CD4-positive, alpha-beta memory T cell (primary cell): Measurements from ENCODE around the gene EIPR1. TPM values are rescaled to one million over a fixed set of nuclear protein-coding genes. Genes with fewer than 3 reads are reported as not detected.

Experiments
- CTCF ChIA-PET: fragments of 350-600 bp; sonication (Branson Sonifier 250); formaldehyde crosslinking; loops from one replicate; lab custom pipeline; 2021; ENCODE audit warnings: inconsistent platforms; ENCODE audit not compliant: partially characterized antibody; lab: Charles Lee
- POLR2A ChIA-PET: fragments of 350-600 bp; sonication (Branson Sonifier 250); formaldehyde crosslinking; loops from one replicate; lab custom pipeline; 2021; ENCODE audit not compliant: partially characterized antibody; lab: Charles Lee
- DNase-seq, 5 donors: peaks; one replicate each; pipeline versions ENCODE4 v3.0.0 to v3.0.0-alpha.2; 2020 to 2022; ENCODE audit warnings: mixed read lengths in 1 of 5
- H3K27ac ChIP-seq: one replicate; pipeline ENCODE4 v1.7.0; 2013; ENCODE audit warnings: low read depth, low read length
- H3K27me3 ChIP-seq: 2 replicates; pipeline ENCODE4 v1.7.0; 2013; ENCODE audit warnings: mild to moderate bottlenecking, low read length, moderate library complexity; ENCODE audit not compliant: insufficient read depth
- H3K36me3 ChIP-seq: 2 replicates; pipeline ENCODE4 v1.7.0; 2013; ENCODE audit warnings: mild to moderate bottlenecking, low read length, moderate library complexity; ENCODE audit not compliant: insufficient read depth
- H3K4me1 ChIP-seq: 2 replicates; pipeline ENCODE4 v1.7.0; 2013; ENCODE audit warnings: mild to moderate bottlenecking, low read length, moderate library complexity; ENCODE audit not compliant: insufficient read depth
- H3K4me3 ChIP-seq, 2 donors: one replicate each; pipeline ENCODE4 v1.7.0; 2013; ENCODE audit warnings: low read length in 2 of 2, mild to moderate bottlenecking in 1 of 2
- H3K9me3 ChIP-seq, 2 donors: one replicate each; pipeline ENCODE4 v1.7.0; 2013; ENCODE audit warnings: low read length in 2 of 2, control low read depth in 1 of 2; ENCODE audit not compliant: control insufficient read depth in 1 of 2
- H3K27ac Mint-ChIP-seq, 7 donors: one replicate each; pipeline ENCODE4 v1.8.0; 2020 to 2021; ENCODE audit warnings: mixed read lengths in 7 of 7, mild to moderate bottlenecking in 6 of 7, inconsistent platforms in 3 of 7, moderate library complexity in 3 of 7
- H3K27me3 Mint-ChIP-seq, 2 donors: one replicate each; pipeline ENCODE4 v1.8.0; 2020 to 2021; ENCODE audit warnings: mixed read lengths in 2 of 2
- H3K36me3 Mint-ChIP-seq, 2 donors: one replicate each; pipeline ENCODE4 v1.8.0; 2020 to 2021; ENCODE audit warnings: mixed read lengths in 2 of 2, inconsistent platforms in 1 of 2, mild to moderate bottlenecking in 1 of 2
- H3K4me1 Mint-ChIP-seq, 4 donors: one replicate each; pipeline ENCODE4 v1.8.0; 2020 to 2021; ENCODE audit warnings: mixed read lengths in 4 of 4, mild to moderate bottlenecking in 1 of 4
- H3K4me3 Mint-ChIP-seq, 8 donors: one replicate each; pipeline ENCODE4 v1.8.0; 2020 to 2021; ENCODE audit warnings: mixed read lengths in 8 of 8, mild to moderate bottlenecking in 7 of 8, moderate library complexity in 6 of 8, inconsistent platforms in 3 of 8
- H3K9me3 Mint-ChIP-seq, 8 donors: one replicate each; pipeline ENCODE4 v1.8.0; 2020 to 2021; ENCODE audit warnings: mixed read lengths in 8 of 8, mild to moderate bottlenecking in 5 of 8, inconsistent platforms in 3 of 8, moderate library complexity in 1 of 8
- intact Hi-C: fragments of 100-400 bp; cut with micrococcal nuclease; formaldehyde crosslinking; loops from one replicate; pipeline ENCODE4 v1.15.1; 2023
- polyA plus RNA-seq, 2 donors: library from polyadenylated mRNA; unstranded; fragments of 300-500 nt; fragmentation: Illumina TruSeq; gene quantifications; one replicate each; pipeline ENCODE4 v1.2.3, GENCODE V29; 2021
- total RNA-seq, 2 experiments: library from RNA; stranded (reverse); gene quantifications; one replicate each; pipeline ENCODE4 v1.2.3, GENCODE V29; 2021

The EIPR1 gene
- total and polyA plus RNA-seq, 4 experiments from 2014 or later: 18.2 to 48.0 (median 26.2) TPM

GRCh38 chr2:3301001-3301400 is 76.6 kb downstream of the EIPR1 start:
- no peaks in the 10 kb centered on the region for H3K9me3 ChIP-seq
- H3K27ac Mint-ChIP-seq: peak overlapping the region in 1 of 7 donors; percentile 3
- H3K4me1 Mint-ChIP-seq: peaks cover 12 to 26% (median 24%) of the 10 kb centered on the region in 4 donors
- intact Hi-C loops: loop anchor here (10.0 kb wide), 1 partner anchor 456 kb away; no protein-coding TSS in a partner anchor
- peaks cover 17 to 20% of the 10 kb centered on the region in 2 donors for H3K36me3 Mint-ChIP-seq
- no peaks in the 10 kb centered on the region for H3K27me3 Mint-ChIP-seq
- CTCF ChIA-PET: no interaction called here
- DNase-seq: no peak
- no peaks in the 10 kb centered on the region for H3K27me3 ChIP-seq
- H3K9me3 Mint-ChIP-seq: peaks cover 0 to 1% (median 0%) of the 10 kb centered on the region in 8 donors
- H3K36me3 ChIP-seq: peaks cover 4% of the 10 kb centered on the region
- H3K27ac ChIP-seq: no peak overlapping the region
- H3K4me1 ChIP-seq: peaks cover 9% of the 10 kb centered on the region
- no peak overlapping the region for H3K4me3 ChIP-seq
- H3K4me3 Mint-ChIP-seq: no peak overlapping the region
- POLR2A ChIA-PET: no interaction called here

- Mint-ChIP-seq H3K27ac (peak overlapping the region in 1 of 7 donors; percentile 53), H3K4me1 (peaks cover 9 to 22% (median 19%) of the 10 kb centered on the region in 4 donors)
Measured at GRCh38 chr2:3300224-3300995, 77.2 kb downstream of the EIPR1 start.

DNA sequence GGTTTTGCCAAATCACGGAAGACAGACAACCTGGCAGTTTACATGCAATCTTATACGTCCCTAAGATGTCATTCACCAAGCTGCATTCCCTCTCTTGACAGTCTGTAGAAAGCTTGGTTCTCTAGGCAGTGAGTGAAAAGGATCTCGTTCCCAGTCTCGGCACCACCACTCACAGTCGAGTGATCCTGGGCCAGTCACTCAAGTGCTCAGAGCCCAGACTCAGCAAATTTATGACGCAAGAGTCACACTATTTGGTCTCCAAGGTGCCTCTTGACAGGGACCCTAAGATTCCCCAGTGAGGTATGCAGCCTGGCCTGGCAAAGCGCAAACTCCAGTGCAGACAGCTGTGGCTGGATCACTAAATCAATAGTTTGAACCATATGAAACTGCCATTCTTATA is 77.9 kb downstream of the EIPR1 start:
- POLR2A ChIA-PET: no interaction called here
- peaks cover 8 to 20% (median 18%) of the 10 kb centered on the region in 4 donors for H3K4me1 Mint-ChIP-seq
- intact Hi-C loops: loop anchor here (10.0 kb wide), 1 partner anchor 455 kb away; no protein-coding TSS in a partner anchor

More at GRCh38 chr2:3300224-3300995, 77.2 kb downstream of the EIPR1 start:
- H3K4me3 ChIP-seq: no peak overlapping the region
- H3K4me1 ChIP-seq: peaks cover 9% of the 10 kb centered on the region
- no peak for DNase-seq
- ChIA-PET CTCF (no interaction called here), POLR2A (no interaction called here)
- peaks cover 4% of the 10 kb centered on the region for H3K36me3 ChIP-seq
- intact Hi-C loops: loop anchor here (10.0 kb wide), 1 partner anchor 456 kb away; no protein-coding TSS in a partner anchor
- H3K27me3 Mint-ChIP-seq: no peaks in the 10 kb centered on the region
- no peak overlapping the region for H3K27ac ChIP-seq
- no peak overlapping the region for H3K4me3 Mint-ChIP-seq
- H3K27me3 ChIP-seq: no peaks in the 10 kb centered on the region
- peaks cover 17 to 20% of the 10 kb centered on the region in 2 donors for H3K36me3 Mint-ChIP-seq
- H3K9me3 Mint-ChIP-seq: peaks cover 0 to 1% (median 0%) of the 10 kb centered on the region in 8 donors
- H3K9me3 ChIP-seq: no peaks in the 10 kb centered on the region

GRCh38 chr2:3299130-3299529 is 78.5 kb downstream of the EIPR1 start:
- no peaks in the 10 kb centered on the region for H3K27me3 ChIP-seq
- Mint-ChIP-seq H3K9me3 (peaks cover 0 to 1% (median 0%) of the 10 kb centered on the region in 8 donors), H3K27me3 (no peaks in the 10 kb centered on the region), H3K4me3 (no peak overlapping the region), H3K36me3 (peaks cover 17 to 20% of the 10 kb centered on the region in 2 donors), H3K4me1 (peaks cover 8 to 20% (median 17%) of the 10 kb centered on the region in 4 donors), H3K27ac (no peak overlapping the region)
- POLR2A ChIA-PET: no interaction called here
- CTCF ChIA-PET: no interaction called here
- no peaks in the 10 kb centered on the region for H3K9me3 ChIP-seq
- H3K27ac ChIP-seq: no peak overlapping the region
- intact Hi-C loops: no loop called here
- H3K4me3 ChIP-seq: no peak overlapping the region
- no peak for DNase-seq
- H3K36me3 ChIP-seq: peaks cover 4% of the 10 kb centered on the region
- H3K4me1 ChIP-seq: peaks cover 9% of the 10 kb centered on the region

More for the DNA sequence above, 77.9 kb downstream of the EIPR1 start:
- Mint-ChIP-seq H3K4me3 (no peak overlapping the region), H3K36me3 (peaks cover 17 to 20% of the 10 kb centered on the region in 2 donors), H3K9me3 (peaks cover 0 to 1% (median 0%) of the 10 kb centered on the region in 8 donors), H3K27me3 (no peaks in the 10 kb centered on the region), H3K27ac (no peak overlapping the region)
- Histone ChIP-seq H3K36me3 (peaks cover 4% of the 10 kb centered on the region), H3K4me3 (no peak overlapping the region), H3K27me3 (no peaks in the 10 kb centered on the region), H3K9me3 (no peaks in the 10 kb centered on the region), H3K27ac (no peak overlapping the region), H3K4me1 (peaks cover 9% of the 10 kb centered on the region)
- CTCF ChIA-PET: no interaction called here
- no peak for DNase-seq

GRCh38 chr2:3298191-3298590 is 79.4 kb downstream of the EIPR1 start:
- ChIA-PET CTCF (interaction anchor here (1.6 kb wide), 1 partner anchor 11 kb away, joined by 3 read pairs; no protein-coding TSS in a partner anchor), POLR2A (no interaction called here)
- Mint-ChIP-seq H3K4me1 (peaks cover 2 to 11% (median 10%) of the 10 kb centered on the region in 4 donors), H3K27ac (peak overlapping the region in 2 of 7 donors; percentile 6 to 25), H3K4me3 (no peak overlapping the region), H3K9me3 (peaks cover 0 to 1% (median 0%) of the 10 kb centered on the region in 8 donors), H3K27me3 (no peaks in the 10 kb centered on the region), H3K36me3 (peaks cover 17% of the 10 kb centered on the region in 2 donors)
- intact Hi-C loops: no loop called here
- peaks cover 4% of the 10 kb centered on the region for H3K36me3 ChIP-seq
- H3K4me1 ChIP-seq: peaks cover under 1% of the 10 kb centered on the region
- no peak overlapping the region for H3K27ac ChIP-seq
- no peak overlapping the region for H3K4me3 ChIP-seq
- no peak for DNase-seq
- no peaks in the 10 kb centered on the region for H3K9me3 ChIP-seq
- H3K27me3 ChIP-seq: no peaks in the 10 kb centered on the region

DNA sequence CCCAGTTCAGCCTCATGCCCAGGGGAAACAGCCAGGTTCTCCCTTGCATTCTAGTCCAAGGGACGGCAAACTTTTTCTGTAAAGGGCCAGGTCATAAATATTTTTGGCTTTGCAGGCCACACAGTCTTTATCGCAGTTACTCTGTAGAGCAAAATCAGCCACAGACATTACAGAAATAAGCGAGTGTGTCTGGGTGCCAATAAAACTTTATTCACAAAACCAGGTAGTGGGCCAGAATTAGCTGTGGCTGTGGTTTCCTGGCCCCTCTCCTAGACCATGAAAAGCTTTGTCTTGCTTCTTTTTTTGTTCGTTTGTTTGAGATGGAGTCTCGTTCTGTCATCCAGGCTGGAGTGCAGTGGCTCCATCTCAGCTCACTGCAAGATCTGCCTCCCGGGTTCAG is 80.1 kb downstream of the EIPR1 start:
- Mint-ChIP-seq H3K27me3 (no peaks in the 10 kb centered on the region), H3K4me3 (no peak overlapping the region), H3K4me1 (peaks cover 2 to 14% (median 6%) of the 10 kb centered on the region in 4 donors), H3K36me3 (peaks cover 17 to 19% of the 10 kb centered on the region in 2 donors), H3K9me3 (peaks cover 0 to 1% (median 0%) of the 10 kb centered on the region in 8 donors), H3K27ac (peak overlapping the region in 2 of 7 donors; percentile 6 to 64)
- no peaks in the 10 kb centered on the region for H3K27me3 ChIP-seq
- DNase-seq: no peak
- no peak overlapping the region for H3K4me3 ChIP-seq
- peaks cover 4% of the 10 kb centered on the region for H3K36me3 ChIP-seq
- no peaks in the 10 kb centered on the region for H3K9me3 ChIP-seq
- H3K4me1 ChIP-seq: no peaks in the 10 kb centered on the region
- POLR2A ChIA-PET: no interaction called here
- CTCF ChIA-PET: interaction anchor here (1.6 kb wide), 1 partner anchor 10 kb away, joined by 3 read pairs; no protein-coding TSS in a partner anchor
- H3K27ac ChIP-seq: no peak overlapping the region
- intact Hi-C loops: no loop called here
